GM18909 (cell line): Measurements from ENCODE around the gene ZNF613.
"Not testable (repeated sequence)": the region's sequence is repeated elsewhere in the genome, so short reads cannot be mapped to it uniquely, and the experiment has no call there.

Experiments
- ATAC-seq: cut with Tn5 transposase; IDR thresholded peaks from one replicate; pipeline ENCODE4 v1.9.1; 2021; ENCODE audit warnings: mild to moderate bottlenecking; ENCODE audit not compliant: unreplicated experiment, poor library complexity

The ZNF613 gene

GRCh38 chr19:51931921-51932320 is 4.6 kb downstream of the ZNF613 start:
- ATAC-seq: no peak

- no peak for ATAC-seq
Measured at GRCh38 chr19:51938936-51939335, 11.7 kb downstream of the ZNF613 start.

DNA sequence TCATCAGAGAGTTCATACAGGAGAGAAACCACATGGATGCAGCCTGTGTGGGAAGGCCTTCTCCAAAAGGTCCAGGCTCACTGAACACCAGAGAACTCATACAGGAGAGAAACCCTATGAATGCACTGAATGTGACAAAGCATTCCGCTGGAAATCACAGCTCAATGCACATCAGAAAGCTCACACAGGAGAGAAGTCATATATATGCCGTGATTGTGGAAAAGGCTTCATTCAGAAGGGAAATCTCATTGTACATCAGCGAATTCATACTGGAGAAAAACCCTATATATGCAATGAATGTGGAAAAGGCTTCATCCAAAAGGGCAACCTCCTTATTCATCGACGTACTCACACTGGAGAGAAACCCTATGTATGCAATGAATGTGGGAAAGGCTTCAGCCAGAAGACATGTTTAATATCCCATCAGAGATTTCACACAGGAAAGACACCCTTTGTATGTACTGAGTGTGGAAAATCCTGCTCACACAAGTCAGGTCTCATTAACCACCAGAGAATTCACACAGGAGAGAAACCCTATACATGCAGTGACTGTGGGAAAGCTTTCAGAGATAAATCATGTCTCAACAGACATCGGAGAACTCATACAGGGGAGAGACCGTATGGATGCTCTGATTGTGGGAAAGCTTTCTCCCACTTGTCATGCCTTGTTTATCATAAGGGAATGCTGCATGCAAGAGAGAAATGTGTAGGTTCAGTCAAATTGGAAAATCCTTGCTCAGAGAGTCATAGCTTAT is 17.7 kb downstream of the ZNF613 start:
- no peak for ATAC-seq

GRCh38 chr19:51946602-51947001 is 19.3 kb downstream of the ZNF613 start:
- no peak for ATAC-seq

DNA sequence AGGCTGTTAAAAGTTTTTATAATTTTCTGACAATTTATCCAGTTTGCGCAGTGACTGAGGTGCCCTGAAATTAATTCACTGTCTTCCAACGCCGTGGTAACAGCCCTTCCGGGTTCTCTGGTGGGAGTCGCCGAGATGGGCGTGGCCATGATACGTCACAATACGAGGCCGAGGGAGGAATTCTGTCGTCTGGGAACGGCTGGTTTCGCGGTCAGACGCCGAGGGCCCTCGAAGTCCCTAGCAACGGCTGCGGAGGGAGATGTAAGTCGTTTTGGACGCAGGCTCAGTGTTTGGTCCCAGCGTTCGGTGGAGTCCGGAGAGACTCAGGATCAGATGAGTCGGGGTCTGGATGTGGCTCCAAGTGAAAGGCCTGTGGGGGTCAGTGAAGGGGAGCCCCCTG is 21.7 kb downstream of the ZNF613 start:
- no peak for ATAC-seq

- not testable (repeated sequence) for ATAC-seq
Measured at GRCh38 chr19:51957846-51958245, 30.6 kb downstream of the ZNF613 start.

DNA sequence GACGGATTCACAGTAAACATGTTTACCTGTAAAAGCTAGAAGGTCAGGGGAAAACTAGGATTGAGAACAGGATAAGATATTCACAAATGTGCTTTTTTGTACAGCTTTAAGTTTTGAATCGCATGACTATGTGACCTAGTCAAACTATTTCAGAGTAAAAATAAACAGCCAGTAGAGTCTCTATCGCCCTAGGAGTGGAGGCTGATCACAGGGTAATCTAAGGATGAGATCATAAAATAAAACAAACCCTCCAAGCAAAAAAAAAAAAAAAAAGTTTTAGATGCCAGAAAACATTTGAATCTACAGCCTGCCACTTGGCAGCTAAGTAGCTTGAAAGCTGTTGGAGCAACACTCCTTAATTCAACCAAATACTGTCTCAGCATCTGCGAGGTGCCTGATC is 32.5 kb downstream of the ZNF613 start:
- no peak for ATAC-seq

DNA sequence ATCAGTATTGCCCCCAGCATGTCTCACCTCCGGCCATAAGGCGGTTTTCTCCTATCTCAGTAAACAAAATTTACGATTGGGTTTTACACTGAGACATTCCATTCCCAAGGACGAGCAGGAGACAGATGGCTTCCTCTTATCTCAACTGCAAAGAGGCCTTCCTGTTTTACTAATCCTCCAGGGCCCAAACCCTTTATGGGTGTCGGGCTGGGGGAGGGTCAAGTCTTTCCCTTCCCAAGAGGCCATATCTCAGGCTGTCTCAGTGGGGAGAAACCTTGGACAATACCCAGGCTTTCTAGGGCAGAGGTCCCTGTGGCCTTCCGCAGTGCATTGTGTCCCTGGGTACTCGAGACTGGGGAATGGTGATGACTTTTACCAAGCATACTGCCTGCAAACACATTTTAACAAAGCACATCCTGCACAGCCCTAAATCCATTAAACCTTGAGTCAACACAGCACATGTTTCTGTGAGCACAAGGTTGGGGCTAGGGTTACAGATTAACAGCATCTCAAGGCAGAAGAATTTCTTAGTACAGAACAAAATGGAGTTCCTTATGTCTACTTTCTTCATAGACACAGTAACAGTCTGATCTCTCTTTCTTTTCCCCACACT is 33.5 kb downstream of the ZNF613 start:
- ATAC-seq: not testable (repeated sequence)

DNA sequence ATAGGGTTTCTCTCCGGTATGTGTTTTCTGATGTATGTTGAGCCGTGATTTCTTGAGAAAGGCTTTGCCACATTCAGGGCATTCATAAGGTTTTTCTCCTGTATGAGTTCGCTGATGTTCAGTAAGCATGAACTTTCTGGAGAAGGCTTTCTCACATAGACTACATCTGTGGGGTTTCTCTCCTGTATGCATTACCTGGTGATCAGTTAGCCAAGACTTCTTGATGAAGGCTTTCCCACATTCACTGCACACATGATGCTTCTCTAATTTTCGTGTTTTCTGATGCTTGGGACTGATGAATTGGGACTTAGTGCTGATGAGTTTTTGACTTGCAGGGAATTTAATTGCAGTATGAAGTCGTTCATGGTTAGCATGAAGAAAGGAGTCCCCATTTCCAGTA is 38.3 kb downstream of the ZNF613 start:
- ATAC-seq: no peak

DNA sequence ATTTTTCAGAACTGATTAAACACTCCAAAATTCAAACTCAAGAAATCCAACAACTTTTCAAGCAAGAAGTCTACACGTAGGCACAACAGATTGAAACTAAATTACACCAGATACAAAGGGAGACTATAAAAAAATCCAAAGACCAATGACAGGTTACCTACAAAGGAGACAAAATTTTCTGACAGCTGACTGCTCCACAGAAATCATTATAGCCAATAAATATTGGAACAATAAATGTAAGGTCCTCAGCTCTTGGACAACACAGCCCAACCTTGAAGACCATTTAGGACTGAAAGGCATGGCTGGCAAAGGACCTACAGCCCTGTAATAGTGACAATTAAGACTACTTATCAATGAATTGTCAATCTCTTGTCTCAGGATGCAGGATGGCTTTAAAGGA is 43.4 kb downstream of the ZNF613 start:
- no peak for ATAC-seq

DNA sequence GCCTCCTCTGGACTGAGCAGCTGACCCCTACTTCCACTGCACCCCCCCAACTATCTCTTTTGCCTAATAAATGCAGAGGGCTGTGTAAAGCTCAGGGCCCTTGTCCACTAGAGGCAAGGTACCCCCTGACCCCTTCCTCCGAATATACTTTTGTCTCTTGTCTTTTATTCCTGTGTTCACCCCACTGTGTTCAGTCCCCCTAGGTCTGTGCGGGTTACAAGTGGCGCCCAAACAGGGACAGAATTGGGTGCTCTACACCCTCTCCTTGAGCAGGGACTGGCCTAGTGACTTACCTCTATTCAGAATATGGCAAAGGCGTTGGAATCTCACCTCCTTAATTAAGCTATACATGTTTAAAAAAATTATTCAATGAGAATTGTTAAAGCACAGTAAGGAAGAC is 44.4 kb downstream of the ZNF613 start:
- ATAC-seq: no peak

- not testable (repeated sequence) for ATAC-seq
Measured at GRCh38 chr19:51975787-51976186, 48.5 kb downstream of the ZNF613 start.

- ATAC-seq: no peak
Measured at GRCh38 chr19:51976852-51977251, 49.6 kb downstream of the ZNF613 start.

GRCh38 chr19:51977346-51977745 is 50.1 kb downstream of the ZNF613 start:
- no peak for ATAC-seq

DNA sequence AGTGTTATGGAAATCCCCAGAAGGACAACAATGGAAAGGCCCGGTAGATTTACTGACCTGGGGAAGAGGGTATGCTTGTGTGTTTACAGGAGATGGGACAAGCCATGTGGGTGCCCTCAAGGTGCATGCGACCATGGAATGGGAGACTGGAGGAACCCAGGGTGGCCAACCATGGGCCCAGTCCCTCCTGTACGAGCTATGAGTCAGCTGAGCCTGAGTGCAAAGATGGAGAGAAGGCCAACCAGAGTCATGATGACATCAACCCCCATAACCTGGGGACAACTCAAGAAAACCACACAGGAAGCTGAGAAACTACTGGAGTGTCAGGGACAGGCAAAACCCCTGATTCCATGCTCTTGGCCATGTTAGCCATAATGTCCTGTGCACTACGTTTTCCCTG is 51.6 kb downstream of the ZNF613 start:
- ATAC-seq: no peak

GRCh38 chr19:51980116-51980736 is 53.0 kb downstream of the ZNF613 start:
- ATAC-seq: no peak

GRCh38 chr19:51980926-51981325 is 53.7 kb downstream of the ZNF613 start:
- not testable (repeated sequence) for ATAC-seq

GRCh38 chr19:51983361-51983760 is 56.1 kb downstream of the ZNF613 start:
- no peak for ATAC-seq

DNA sequence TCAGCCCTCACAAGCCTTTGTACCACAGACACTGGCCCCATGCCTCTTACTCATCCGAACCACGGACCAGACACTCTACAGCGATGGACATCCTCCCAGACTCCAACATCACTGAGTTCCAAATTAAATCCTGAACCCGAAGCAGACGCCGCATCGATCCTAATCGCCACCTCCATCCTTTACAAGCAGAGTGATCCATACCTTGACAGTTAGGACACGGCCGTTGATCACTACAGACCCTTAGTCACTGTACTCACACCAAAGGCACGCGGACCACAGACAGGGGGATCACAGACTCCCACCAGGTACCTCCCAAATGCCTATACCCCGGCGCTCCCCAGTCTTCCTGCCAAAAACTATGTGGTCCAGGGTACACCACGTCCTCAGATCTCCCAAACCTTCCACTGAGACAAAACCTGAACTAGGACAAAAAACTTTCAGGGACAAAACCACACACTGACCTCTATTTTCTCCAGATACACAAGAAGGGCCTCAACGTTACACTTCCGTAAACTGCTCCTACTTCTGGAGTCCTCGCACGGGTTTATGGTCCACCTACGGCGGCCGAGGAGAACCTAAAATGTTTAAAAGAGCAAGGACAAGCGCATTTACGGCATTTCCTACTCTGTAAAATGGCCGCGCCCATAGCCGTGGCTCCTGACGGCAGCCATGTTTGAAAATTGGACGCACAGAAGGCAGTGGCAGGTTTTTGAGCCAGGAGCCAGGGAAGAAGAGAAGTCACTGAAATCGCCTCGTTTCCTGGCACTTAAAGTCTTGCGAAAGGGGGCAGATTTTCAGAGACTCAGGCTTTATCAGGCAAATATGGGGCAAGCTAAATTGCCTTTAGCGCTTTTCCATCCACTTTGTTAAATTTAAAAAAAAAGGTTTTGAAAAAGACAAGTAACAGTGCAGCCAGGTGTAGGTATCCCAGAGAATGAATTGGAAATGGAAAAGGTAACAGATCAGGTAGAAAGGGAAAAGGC is 59.3 kb downstream of the ZNF613 start, which contains the start of gene ZNF350:
ZNF350 (minus strand) TSS at position 532 of the 983 bp plus-strand sequence. CDS start 12,480 bp downstream, outside the sequence.
- peak; percentile 86 for ATAC-seq

DNA sequence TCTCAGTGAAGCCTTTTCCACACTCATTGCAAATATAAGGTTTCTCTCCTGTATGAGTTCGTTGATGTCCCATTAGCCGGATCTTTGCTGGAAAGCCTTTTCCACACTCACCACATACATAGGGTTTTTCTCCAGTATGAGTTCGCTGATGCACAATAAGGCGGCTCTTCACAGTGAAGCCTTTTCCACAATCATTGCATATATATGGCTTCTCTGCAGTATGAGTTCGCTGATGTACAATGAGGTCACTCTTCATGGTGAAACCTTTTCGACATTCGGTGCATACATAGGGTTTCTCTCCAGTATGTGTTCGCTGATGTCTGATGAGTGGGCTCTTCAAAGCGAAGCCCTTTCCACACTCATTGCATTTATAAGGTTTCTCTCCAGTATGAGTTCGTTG is 66.2 kb downstream of the ZNF613 start:
- ATAC-seq: no peak
